GM12864 (cell line): ENCODE measurements around the gene UBE2I.

ENCODE experiments used
- DNase-seq: peaks from one replicate; pipeline ENCODE4 v3.0.0-alpha.2; 2011; ENCODE audit warnings: low read depth
- H3K4me3 ChIP-seq: 2 replicates; pipeline ENCODE4 v1.5.1; 2011; ENCODE audit warnings: mild to moderate bottlenecking, low read depth, low read length, control low read depth
- CTCF ChIP-seq: IDR thresholded peaks from 2 replicates; pipeline ENCODE4 v1.5.1; 2011; ENCODE audit warnings: low read depth, mild to moderate bottlenecking, moderate library complexity, low read length, control low read depth, inconsistent platforms; ENCODE audit errors: missing control alignments

UBE2I gene

GRCh38 chr16:1282324-1282973 lies 27.0 kb upstream of the UBE2I start:
- TF ChIP-seq CTCF = no peak
- H3K4me3 ChIP-seq = no peak overlapping the region
- no peak for DNase-seq

- TF ChIP-seq CTCF = no peak
- no peak overlapping the region for H3K4me3 ChIP-seq
- DNase-seq = no peak
Observed at GRCh38 chr16:1283296-1283695, 26.1 kb upstream of the UBE2I start.

- no peak for DNase-seq
- no peak overlapping the region for H3K4me3 ChIP-seq
- no peak for TF ChIP-seq CTCF
Observed at GRCh38 chr16:1283996-1284616, 25.3 kb upstream of the UBE2I start.

GRCh38 chr16:1285669-1286512 lies 23.5 kb upstream of the UBE2I start:
- H3K4me3 ChIP-seq = no peak overlapping the region
- no peak for DNase-seq
- no peak for TF ChIP-seq CTCF

- TF ChIP-seq CTCF = no peak
- H3K4me3 ChIP-seq = no peak overlapping the region
- DNase-seq = no peak
Observed at GRCh38 chr16:1286513-1287094, 22.8 kb upstream of the UBE2I start.

- TF ChIP-seq CTCF = no peak
- no peak overlapping the region for H3K4me3 ChIP-seq
- no peak for DNase-seq
Observed at GRCh38 chr16:1287982-1288670, 21.3 kb upstream of the UBE2I start.
